ENCODE data around the gene ZNF516. TPM values are rescaled to one million over a fixed set of nuclear protein-coding genes. Genes with fewer than 3 reads are reported as not detected.

Gene ZNF516
- total RNA-seq, 4 donors from 2014 or later, result 20.5 to 55.4 (median 22.4) TPM

- DNase-seq (ENCODE audit: low spot score in 2 of 2), result peak in 1 of 2 donors; percentile 55
- WGBS, result 67% methylated on average over 3 of the region's 17 CpGs
- Histone ChIP-seq H3K27me3 (no peaks in the 10 kb centered on the region), H3K27ac (no peak overlapping the region), H3K4me3 (no peak overlapping the region), H3K9me3 (no peaks in the 10 kb centered on the region), H3K4me1 (peaks cover 28% of the 10 kb centered on the region), H3K36me3 (no peaks in the 10 kb centered on the region)
- TF ChIP-seq EP300 (IDR thresholded peaks at IDR 0.05) (no peak), CTCF (IDR thresholded peaks at IDR 0.05) (no peak), POLR2A (IDR thresholded peaks at IDR 0.05) (no peak), POLR2AphosphoS5 (IDR thresholded peaks at IDR 0.05) (no peak)
These were observed 104.5 kb downstream of the ZNF516 start for GRCh38 chr18:76390452-76391035.

- Histone ChIP-seq H3K36me3 (no peaks in the 10 kb centered on the region), H3K9me3 (no peaks in the 10 kb centered on the region), H3K4me1 (peaks cover 23% of the 10 kb centered on the region), H3K27me3 (no peaks in the 10 kb centered on the region), H3K4me3 (no peak overlapping the region), H3K27ac (no peak overlapping the region)
- 79% methylated on average over 11 of the region's 11 CpGs for WGBS
- TF ChIP-seq POLR2AphosphoS5 (IDR thresholded peaks at IDR 0.05) (no peak), POLR2A (IDR thresholded peaks at IDR 0.05) (no peak), CTCF (IDR thresholded peaks at IDR 0.05) (no peak), EP300 (IDR thresholded peaks at IDR 0.05) (no peak)
- no peak for DNase-seq (ENCODE audit: low spot score in 2 of 2)
These were observed 105.3 kb downstream of the ZNF516 start for GRCh38 chr18:76389716-76390115.

- Histone ChIP-seq H3K4me1 (peaks cover 22% of the 10 kb centered on the region), H3K36me3 (no peaks in the 10 kb centered on the region), H3K27me3 (no peaks in the 10 kb centered on the region), H3K27ac (no peak overlapping the region), H3K9me3 (no peaks in the 10 kb centered on the region), H3K4me3 (no peak overlapping the region)
- DNase-seq (ENCODE audit: low spot score in 2 of 2), result peak in 1 of 2 donors; percentile 57
- 81% methylated on average over 9 of the region's 9 CpGs for WGBS
- no peak for TF ChIP-seq POLR2A (IDR thresholded peaks at IDR 0.05)
- no peak for TF ChIP-seq EP300 (IDR thresholded peaks at IDR 0.05)
- no peak for TF ChIP-seq POLR2AphosphoS5 (IDR thresholded peaks at IDR 0.05)
- TF ChIP-seq CTCF (IDR thresholded peaks at IDR 0.05), result no peak
These were observed 106.1 kb downstream of the ZNF516 start for GRCh38 chr18:76388891-76389423.

- WGBS, result 90% methylated on average over 7 of the region's 7 CpGs
- H3K27ac ChIP-seq, result no peak overlapping the region
- DNase-seq (ENCODE audit: low spot score in 2 of 2), result peak in 1 of 2 donors; percentile 52
These were observed 106.8 kb downstream of the ZNF516 start for GRCh38 chr18:76388261-76388660.

More at GRCh38 chr18:76388261-76388660, 106.8 kb downstream of the ZNF516 start:
- TF ChIP-seq POLR2AphosphoS5 (IDR thresholded peaks at IDR 0.05), result no peak
- TF ChIP-seq EP300 (IDR thresholded peaks at IDR 0.05), result no peak
- no peak for TF ChIP-seq CTCF (IDR thresholded peaks at IDR 0.05)
- no peak for TF ChIP-seq POLR2A (IDR thresholded peaks at IDR 0.05)
- no peaks in the 10 kb centered on the region for H3K36me3 ChIP-seq
- no peak overlapping the region for H3K4me3 ChIP-seq
- H3K4me1 ChIP-seq, result peaks cover 22% of the 10 kb centered on the region
- H3K27me3 ChIP-seq, result no peaks in the 10 kb centered on the region
- no peaks in the 10 kb centered on the region for H3K9me3 ChIP-seq
